ENCODE measurements around the gene CADM1.

CADM1 gene

DNA sequence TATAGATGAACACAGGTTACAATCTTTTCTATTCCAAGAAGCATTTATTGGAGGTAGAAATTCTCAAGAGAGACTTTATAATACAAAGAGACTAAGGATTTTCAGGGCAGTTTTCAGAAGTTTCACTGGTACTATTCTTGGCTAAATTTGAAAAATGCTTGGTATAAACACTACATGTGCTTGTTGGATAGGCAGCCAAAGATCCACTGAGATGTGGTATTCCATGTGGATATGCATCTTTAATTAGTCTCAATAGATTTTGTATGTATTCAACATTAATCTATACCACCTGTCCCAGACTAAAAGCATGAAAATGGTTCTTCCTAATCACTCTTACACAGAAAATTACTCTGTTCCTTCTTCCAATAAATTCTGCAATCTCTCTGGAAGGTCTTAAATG is 232.6 kb downstream of the CADM1 start:
- FAIRE-seq, result no peak

DNA sequence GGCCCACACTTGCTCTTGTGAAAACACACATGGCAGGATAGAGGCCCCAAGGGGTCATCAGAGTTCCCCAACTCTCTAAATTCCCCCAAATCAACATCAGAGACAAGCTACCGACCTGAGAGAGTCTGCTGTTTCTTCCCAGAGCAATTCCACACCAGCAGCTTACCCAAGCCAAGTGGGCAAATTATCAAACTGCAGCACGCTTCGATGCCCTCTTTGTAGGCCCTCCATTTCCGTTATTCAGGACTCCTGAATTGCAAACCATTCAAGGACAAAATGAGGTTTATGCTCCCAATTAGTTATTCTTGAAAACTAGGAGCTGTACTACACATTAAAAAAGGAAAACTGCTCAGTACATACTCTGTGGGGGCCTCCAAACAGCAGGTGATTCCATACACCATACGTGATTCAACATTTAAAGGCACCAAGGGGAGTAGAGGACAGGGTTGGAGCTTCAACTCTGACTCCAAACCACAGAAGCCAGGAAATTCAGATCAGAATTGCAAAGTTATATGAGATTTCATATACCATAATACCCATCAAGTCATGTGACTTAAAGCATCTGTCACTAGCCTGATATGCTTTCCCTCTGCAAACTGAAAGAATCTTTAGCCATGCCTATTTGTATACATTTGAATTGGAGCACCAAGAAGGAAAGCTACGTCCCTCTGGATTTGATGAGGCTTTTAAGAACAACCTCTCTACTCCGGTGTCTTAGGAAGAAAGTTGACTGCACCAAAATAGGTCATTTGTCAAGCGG is 234.8 kb downstream of the CADM1 start:
- FAIRE-seq, result no peak

DNA sequence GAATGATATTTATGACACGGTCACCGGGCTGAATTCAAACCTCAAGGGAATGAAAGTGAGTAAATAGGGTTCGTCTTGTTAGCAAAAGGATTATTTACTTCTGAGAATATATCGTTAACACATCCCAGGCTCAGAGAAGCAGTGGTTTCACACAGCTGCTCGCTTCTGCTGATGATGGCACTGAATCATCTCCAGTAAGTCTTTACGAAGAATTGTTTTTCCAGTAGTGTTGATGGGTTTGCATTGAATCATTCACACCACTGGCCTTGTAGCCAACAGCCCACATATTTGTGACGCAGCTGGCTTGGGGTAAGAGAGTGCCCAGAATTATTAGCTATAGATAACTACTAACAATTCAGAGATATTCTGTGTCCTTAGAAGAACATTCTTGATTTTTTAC is 236.3 kb downstream of the CADM1 start:
- no peak for FAIRE-seq

DNA sequence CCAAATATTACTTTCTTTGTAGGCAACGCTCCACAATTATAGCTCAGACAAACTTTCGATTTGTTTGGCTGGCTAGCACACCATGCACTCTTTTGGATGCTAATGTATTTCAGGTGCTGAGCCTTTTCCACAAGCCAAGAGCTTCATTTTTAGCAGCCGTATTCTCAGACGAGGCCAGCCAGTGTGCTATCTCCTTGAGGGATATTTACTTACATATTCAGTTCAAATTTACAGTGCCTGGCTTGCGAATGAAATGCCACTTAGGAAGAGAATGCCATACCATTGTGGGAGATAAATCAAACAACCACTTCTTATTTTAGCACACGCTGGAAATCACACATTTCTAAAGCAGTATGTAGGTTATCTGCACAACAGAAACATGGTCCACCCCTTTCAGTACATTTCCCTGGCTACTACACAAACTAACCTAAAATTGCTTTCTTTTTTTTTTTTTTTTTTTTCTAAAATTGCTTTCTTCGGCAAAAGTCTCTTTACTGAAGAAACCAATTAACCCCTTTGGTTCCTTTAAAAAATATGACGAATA is 236.9 kb downstream of the CADM1 start:
- no peak for FAIRE-seq

DNA sequence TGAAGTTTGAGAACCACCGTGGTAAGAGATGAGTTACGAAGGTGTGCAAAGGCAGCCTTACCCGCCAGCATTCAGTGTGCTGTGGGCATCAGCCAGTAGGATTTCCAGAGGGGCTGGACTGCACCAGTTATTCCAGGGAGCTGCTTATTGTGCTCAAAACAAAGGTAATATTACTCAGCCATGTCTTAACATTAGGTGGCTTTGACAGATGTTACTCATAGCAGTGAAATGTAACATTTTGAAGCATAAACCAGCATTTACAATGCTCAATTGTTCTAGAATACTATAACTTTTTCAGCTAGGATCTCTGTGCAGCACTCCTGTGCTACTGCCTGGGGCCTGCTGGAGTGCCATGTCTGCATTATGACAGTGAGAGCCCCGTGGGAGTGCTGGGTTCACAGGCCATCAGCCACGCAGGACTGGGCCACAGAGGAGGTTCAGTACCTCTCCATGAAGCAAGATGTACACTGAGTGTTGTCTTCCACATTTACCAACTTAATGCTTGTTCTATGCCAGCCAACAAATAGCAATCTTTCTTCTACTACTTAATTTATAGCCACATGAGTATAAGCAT is 238.1 kb downstream of the CADM1 start:
- FAIRE-seq, result no peak

DNA sequence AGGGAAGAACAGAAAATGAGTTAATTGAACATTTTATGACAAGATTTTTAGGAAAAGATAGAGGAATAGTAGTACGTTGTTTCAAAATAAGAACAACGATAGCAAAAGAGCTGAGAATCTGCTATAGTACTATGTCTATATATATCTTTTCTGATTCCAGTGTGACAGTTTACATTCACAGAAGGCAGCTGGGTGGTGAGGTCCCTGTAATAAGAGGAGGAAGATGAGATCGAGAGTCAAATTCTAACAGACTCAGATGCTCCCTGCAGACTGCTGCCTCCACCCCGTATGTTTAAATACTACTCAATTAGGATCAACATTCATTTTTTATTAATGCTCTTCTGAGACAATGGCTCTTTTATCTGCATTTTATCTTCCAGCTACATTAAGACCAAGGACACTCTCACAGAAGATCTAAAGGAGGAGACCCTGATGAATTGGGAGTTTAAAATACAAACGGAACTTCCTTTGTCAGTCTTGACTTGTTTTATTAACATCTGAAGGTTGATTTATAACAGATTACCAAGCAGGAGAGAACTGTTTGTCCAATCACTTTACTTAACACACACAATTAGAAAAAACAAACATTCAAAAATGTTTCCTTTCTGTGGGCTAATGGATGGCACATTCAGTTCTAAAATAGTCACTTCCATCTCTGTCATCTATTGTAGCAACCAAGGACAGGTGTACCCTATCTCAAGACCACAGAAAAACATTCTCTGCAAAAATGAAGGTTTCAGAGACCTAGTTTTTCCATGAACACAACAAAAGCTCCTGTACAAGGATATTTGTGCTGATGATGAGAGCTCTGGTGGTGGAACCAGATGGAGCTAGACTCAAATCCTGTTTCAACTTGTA is 240.2 kb downstream of the CADM1 start:
- no peak for FAIRE-seq

GRCh38 chr11:115258216-115258615 is 246.0 kb downstream of the CADM1 start:
- no peak for FAIRE-seq

DNA sequence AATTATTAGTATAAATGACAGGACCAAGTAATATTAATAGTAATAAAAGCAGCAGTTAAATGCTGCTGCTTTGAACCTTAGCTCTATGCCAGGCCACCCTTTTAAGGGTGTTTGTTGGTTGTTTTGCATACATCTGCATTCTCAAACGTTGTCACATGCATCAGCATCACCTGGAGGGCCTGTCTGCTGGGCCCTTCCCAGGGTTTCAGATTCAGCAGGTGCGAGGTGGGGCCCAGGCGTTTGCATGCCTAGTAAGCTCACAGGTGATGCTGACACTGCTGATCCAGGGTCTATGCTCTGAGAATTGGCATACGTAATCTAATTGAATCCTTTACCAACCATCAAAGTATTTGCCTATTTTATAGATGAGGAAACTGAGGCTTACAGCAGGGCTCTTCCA is 246.5 kb downstream of the CADM1 start:
- FAIRE-seq, result no peak

DNA sequence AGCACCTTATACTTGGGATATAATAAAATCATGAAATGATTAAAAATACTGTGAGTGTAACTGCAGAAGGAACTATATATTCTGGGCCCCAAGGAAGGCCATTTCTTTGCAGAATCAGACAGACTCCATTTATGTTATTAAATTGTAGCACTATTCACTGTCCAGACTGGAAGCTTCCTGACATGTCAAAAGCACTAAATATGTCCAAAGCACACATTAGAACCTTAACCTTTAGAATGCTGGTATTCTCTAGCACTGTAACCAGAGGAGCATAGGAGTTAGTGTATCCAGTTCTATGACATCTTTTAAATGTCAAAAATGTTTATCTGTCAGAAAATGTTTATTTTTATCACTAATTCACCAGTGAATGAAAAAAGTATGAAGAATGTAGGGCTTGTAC is 246.9 kb downstream of the CADM1 start:
- no peak for FAIRE-seq

- FAIRE-seq, result no peak
Measured at GRCh38 chr11:115256397-115257197, 247.6 kb downstream of the CADM1 start.

DNA sequence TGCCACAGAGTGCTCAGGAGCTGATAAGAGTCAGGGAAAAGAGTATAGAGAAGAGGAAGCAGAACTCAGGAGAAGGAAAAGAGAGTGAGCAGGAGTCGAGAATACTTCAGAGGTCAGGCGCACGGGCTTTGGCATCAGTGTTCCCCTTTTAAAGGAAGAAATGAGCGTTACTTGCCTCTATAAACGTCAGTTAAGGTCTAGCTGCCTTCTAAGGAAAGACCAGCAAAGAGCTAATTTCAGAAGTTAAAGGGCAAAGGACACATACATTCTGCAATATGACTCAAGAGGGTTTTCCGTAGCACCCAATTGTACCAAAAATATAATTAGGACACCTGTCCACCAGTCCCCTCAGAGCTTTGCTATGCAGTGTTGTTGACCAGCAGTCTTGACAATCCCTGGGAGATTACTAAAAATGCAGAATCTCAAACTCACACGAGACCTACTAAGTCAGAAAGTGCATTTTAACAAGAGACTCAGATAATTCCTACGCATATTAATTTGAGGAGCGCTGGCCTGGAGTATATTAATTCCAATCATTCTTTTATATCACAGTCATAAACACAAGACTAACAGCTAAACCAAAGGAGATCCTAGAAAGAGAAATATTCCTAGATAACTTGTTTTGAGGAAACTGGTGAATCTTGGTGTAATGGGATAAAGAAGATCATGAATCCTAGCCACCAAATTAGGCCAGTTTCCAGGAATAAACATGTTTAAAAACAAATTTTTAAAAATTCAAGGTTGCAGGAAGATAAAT is 249.0 kb downstream of the CADM1 start:
- no peak for FAIRE-seq

DNA sequence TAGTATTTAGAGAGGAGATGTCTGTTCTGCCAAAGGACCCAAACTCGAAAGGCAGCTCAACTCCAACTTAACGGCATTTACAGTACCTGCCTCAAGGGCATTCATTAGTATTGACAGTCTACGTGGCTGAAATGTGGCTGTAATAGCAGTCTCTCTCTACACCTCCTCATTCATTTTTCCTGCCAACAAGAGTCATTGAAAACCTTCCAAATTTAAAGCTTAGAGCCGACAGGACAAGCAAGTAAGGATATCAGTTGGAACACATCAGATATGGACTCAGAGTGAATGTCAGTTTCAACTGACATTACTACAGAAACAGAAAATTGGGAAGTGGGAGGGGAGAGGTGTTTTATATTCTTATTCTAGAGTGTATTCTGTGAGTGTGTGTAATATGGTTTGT is 253.1 kb downstream of the CADM1 start:
- FAIRE-seq, result no peak

DNA sequence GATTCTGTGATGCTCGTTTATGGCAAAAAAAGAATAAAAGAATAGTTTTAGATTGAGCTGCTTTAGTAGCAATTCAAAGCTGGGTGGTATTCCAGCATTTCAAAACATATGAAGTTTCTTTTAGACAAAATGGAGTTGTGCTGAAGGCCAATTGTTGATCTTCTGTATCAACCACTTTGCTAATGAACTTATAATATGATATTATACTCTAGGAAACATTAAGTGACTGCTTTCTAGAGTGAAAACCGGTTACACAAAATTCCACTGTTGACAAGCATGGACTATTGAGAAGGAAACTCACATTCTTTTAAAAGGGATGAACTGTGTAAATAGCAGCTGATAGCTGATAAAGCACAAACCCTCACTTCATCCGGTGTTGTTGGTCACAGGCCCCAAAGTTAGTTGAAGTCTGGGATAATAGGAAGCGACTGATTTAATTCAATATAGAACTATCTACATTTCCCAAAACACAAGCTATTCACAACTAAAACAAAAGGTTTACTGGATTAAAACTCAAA is 255.1 kb downstream of the CADM1 start:
- FAIRE-seq, result no peak

- FAIRE-seq, result no peak
Measured at GRCh38 chr11:115247953-115248352, 256.3 kb downstream of the CADM1 start.

DNA sequence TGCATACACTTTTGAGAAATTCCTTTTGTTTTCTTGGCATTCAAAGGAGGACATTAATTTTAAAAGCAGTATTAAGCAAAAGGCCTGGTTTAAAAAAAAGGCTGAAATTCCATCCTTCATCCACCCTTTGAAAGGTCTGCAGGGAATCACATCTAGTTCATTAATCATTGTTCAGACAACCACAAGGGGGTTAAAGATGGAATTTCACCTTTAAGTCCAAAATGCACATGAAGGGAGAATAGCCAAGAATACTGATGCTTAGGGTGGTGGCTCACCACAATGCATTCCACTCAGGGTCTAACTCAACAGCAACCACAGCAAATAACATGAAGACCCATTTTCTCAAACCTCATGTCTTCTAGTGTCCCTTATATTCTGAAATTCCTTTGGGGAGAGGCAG is 256.9 kb downstream of the CADM1 start:
- no peak for FAIRE-seq

DNA sequence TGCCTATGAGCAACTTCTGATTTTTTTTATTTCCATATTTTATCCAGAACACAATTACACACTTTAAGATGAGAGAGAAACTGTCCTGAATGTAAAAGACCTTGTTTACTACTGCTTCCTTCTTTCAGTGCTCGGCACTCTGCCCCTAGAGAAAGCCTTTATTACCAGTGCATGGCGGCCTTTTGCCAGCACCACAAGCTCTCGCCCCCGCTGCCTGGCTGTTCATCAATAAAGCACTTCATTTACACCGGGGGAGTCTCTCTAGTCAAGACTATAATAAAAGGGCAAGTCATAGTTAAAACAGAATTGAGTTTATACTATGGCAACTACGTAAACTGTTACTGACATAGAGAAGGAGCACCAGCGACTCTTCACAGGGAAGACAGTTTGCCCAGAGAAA is 259.5 kb downstream of the CADM1 start:
- FAIRE-seq, result no peak

DNA sequence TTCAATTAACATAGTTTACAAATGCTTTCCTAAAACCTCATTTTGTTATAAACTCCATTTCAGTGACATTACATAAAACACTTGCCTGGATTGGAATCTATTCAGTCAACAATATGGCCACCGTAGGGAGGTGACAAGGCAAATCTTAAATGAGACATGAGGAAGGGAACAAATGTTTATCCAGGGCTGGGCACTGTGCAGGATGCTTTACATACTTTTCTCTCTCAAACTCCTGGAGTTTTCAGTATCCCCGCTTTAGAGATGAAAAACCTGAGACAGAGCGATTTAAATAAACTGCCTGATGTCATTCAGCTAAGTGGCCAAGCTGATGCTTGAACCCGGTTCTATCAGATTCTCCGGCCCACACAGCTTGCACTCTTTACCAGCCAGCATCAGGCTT is 259.9 kb downstream of the CADM1 start:
- no peak for FAIRE-seq

- no peak for FAIRE-seq
Measured at GRCh38 chr11:115242982-115243381, 261.2 kb downstream of the CADM1 start.

DNA sequence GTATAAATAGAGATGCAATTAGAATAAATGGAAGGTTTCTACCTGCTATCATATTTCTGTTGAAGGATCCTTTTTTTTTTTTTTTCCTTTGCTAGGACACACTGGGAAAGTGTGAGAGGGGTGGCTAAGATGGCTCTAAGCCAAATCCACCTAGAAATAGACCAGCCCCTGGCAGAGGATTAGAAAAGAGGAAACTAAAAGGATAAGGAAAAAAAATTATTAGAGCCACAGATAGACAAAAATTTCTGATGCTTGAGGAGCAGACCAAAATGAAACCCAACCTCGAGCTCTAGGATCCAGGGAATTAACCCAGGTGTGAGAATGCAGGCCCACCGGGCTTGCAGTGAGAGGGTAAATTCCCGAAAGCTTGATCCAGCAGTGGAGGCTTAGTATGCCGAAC is 262.3 kb downstream of the CADM1 start:
- no peak for FAIRE-seq

- FAIRE-seq, result no peak
Measured at GRCh38 chr11:115238791-115239190, 265.4 kb downstream of the CADM1 start.

GRCh38 chr11:115238086-115238485 is 266.1 kb downstream of the CADM1 start:
- no peak for FAIRE-seq

DNA sequence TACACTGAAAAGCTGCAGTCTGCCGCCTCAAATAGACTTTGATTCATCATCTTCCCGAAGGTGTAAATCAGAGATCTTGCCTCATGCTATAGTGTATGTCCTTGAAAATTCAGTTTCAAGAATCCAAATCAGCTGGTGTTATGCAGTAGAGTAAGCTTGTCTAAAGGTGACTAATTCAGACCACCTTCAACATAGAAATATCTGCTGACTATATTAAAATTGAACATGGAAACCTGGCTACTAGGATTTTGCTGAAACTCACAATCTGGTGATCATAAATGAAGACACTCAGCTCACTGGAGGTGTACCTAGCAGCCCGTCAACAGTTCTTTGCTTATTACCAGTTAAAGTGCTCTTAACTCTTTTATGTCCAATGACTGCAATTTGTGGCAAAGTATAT is 266.6 kb downstream of the CADM1 start:
- FAIRE-seq, result no peak

Data from A204.1 (cell line).